Common myeloid progenitor, CD34-positive (primary cell): ENCODE data around the gene ADTRP.
A peak's percentile ranks its signal among the peaks of the same experiment; 100 is the strongest.
"Not testable (repeated sequence)": the region's sequence is repeated elsewhere in the genome, so short reads cannot be mapped to it uniquely, and the experiment has no call there.

ENCODE experiments used
- CTCF ChIA-PET: fragments of 350-600 bp; sonication (Branson Sonifier 250); formaldehyde crosslinking; loops from one replicate; lab custom pipeline; 2021; ENCODE audit warnings: antibody characterized with exemption; lab: Charles Lee
- POLR2A ChIA-PET: fragments of 350-600 bp; sonication (Branson Sonifier 250); formaldehyde crosslinking; loops from one replicate; lab custom pipeline; 2021; ENCODE audit warnings: antibody characterized with exemption; lab: Charles Lee
- DNase-seq, 3 donors: peaks; one replicate each; pipeline versions ENCODE4 v3.0.0 to v3.0.0-alpha.2; 2013
- H3K27ac ChIP-seq, 2 experiments: 1 replicate in 1 of 2; 2 replicates in 1 of 2; pipeline ENCODE4 v1.7.0; 2013; ENCODE audit warnings: inconsistent platforms in 2 of 2, low read length in 2 of 2, mild to moderate bottlenecking in 2 of 2, low read depth in 1 of 2, moderate library complexity in 1 of 2; ENCODE audit not compliant: severe bottlenecking in 2 of 2, insufficient read depth in 1 of 2, poor library complexity in 1 of 2
- H3K27me3 ChIP-seq, 5 experiments: replicated peaks in 2 of 5; 1 replicate in 3 of 5; 2 replicates in 2 of 5; pipeline versions ENCODE4 v1.6.1 to v1.7.0; 2013; ENCODE audit warnings: low read length in 4 of 5, mild to moderate bottlenecking in 2 of 5, moderate library complexity in 2 of 5, inconsistent platforms in 1 of 5; ENCODE audit not compliant: insufficient read depth in 5 of 5, control insufficient read depth in 4 of 5
- H3K36me3 ChIP-seq, 4 experiments: 1 replicate in 2 of 4; 2 replicates in 2 of 4; pipeline versions ENCODE4 v1.6.1 to v1.7.0; 2013; ENCODE audit warnings: low read length in 3 of 4, control low read depth in 1 of 4, mild to moderate bottlenecking in 1 of 4; ENCODE audit not compliant: control insufficient read depth in 4 of 4, insufficient read depth in 4 of 4
- H3K4me1 ChIP-seq, 4 experiments: 1 replicate in 3 of 4; 2 replicates in 1 of 4; pipeline versions ENCODE4 v1.6.1 to v1.7.1; 2013; ENCODE audit warnings: low read length in 3 of 4, mild to moderate bottlenecking in 3 of 4, control low read depth in 1 of 4, inconsistent platforms in 1 of 4, moderate library complexity in 1 of 4; ENCODE audit not compliant: control insufficient read depth in 4 of 4, insufficient read depth in 4 of 4; ENCODE audit errors: control extremely low read depth in 1 of 4
- H3K4me3 ChIP-seq, 7 experiments: 1 replicate in 4 of 7; 2 replicates in 3 of 7; pipeline versions ENCODE4 v1.5.1 to v1.7.0; 2013; ENCODE audit warnings: mild to moderate bottlenecking in 7 of 7, low read length in 6 of 7, moderate library complexity in 6 of 7, inconsistent platforms in 2 of 7, low read depth in 2 of 7, control low read depth in 1 of 7; ENCODE audit not compliant: insufficient read depth in 4 of 7, control insufficient read depth in 1 of 7; ENCODE audit errors: extremely low read depth in 1 of 7
- H3K9me3 ChIP-seq, 5 experiments: 1 replicate in 4 of 5; 2 replicates in 1 of 5; pipeline versions ENCODE4 v1.6.1 to v1.7.1; 2013; ENCODE audit warnings: low read length in 4 of 5, mild to moderate bottlenecking in 2 of 5, inconsistent platforms in 1 of 5, low read depth in 1 of 5, moderate library complexity in 1 of 5; ENCODE audit not compliant: control insufficient read depth in 4 of 5, insufficient read depth in 2 of 5; ENCODE audit errors: control extremely low read depth in 1 of 5
- WGBS: methylation state at CpG from one replicate; pipeline ENCODE4 v1.1.5; 2013; ENCODE audit not compliant: insufficient coverage; 5-methylcytosine and 5-hydroxymethylcytosine counted together

Gene ADTRP

GRCh38 chr6:11685481-11686093 is 93.0 kb downstream of the ADTRP start:
- no peaks in the 10 kb centered on the region for H3K36me3 ChIP-seq
- no peak overlapping the region for H3K27ac ChIP-seq
- 93% methylated on average over 3 of the region's 3 CpGs for WGBS
- no peaks in the 10 kb centered on the region for H3K4me1 ChIP-seq
- no peaks in the 10 kb centered on the region for H3K27me3 ChIP-seq
- no peak for DNase-seq
- peaks cover 1 to 8% (median 4%) of the 10 kb centered on the region in 5 experiments for H3K9me3 ChIP-seq
- CTCF ChIA-PET: no interaction called here
- POLR2A ChIA-PET: no interaction called here
- no peak overlapping the region for H3K4me3 ChIP-seq

GRCh38 chr6:11684901-11685480 is 93.6 kb downstream of the ADTRP start:
- H3K9me3 ChIP-seq: peaks cover 3 to 9% (median 8%) of the 10 kb centered on the region in 5 experiments
- DNase-seq: no peak
- CTCF ChIA-PET: no interaction called here
- 98% methylated on average over 4 of the region's 4 CpGs for WGBS
- POLR2A ChIA-PET: no interaction called here
- H3K4me3 ChIP-seq: no peak overlapping the region
- no peak overlapping the region for H3K27ac ChIP-seq
- no peaks in the 10 kb centered on the region for H3K4me1 ChIP-seq
- H3K27me3 ChIP-seq: no peaks in the 10 kb centered on the region
- H3K36me3 ChIP-seq: no peaks in the 10 kb centered on the region

GRCh38 chr6:11683871-11684270 is 94.7 kb downstream of the ADTRP start:
- Histone ChIP-seq H3K4me1 (no peaks in the 10 kb centered on the region), H3K27me3 (no peaks in the 10 kb centered on the region), H3K9me3 (peaks cover 4 to 9% (median 7%) of the 10 kb centered on the region in 5 experiments), H3K4me3 (no peak overlapping the region), H3K27ac (no peak overlapping the region), H3K36me3 (no peaks in the 10 kb centered on the region)
- WGBS: no CpG with 5 or more reads among the region's 2 CpGs
- ChIA-PET POLR2A (interaction anchor here (0.6 kb wide), 1 partner anchor 890 kb away, joined by 3 read pairs; no protein-coding TSS in a partner anchor), CTCF (no interaction called here)
- no peak for DNase-seq

- ChIA-PET CTCF (no interaction called here), POLR2A (no interaction called here)
- 100% methylated on average over 1 of the region's 3 CpGs for WGBS
- Histone ChIP-seq H3K27me3 (no peaks in the 10 kb centered on the region), H3K9me3 (peaks cover 4 to 9% (median 7%) of the 10 kb centered on the region in 5 experiments), H3K27ac (no peak overlapping the region), H3K4me1 (no peaks in the 10 kb centered on the region), H3K36me3 (no peaks in the 10 kb centered on the region), H3K4me3 (no peak overlapping the region)
- peak in 2 of 3 donors; percentile 2 to 8 for DNase-seq
Observed at GRCh38 chr6:11682561-11682975, 96.0 kb downstream of the ADTRP start.

GRCh38 chr6:11681770-11682169 is 96.8 kb downstream of the ADTRP start:
- peaks cover 4 to 9% (median 7%) of the 10 kb centered on the region in 5 experiments for H3K9me3 ChIP-seq
- no peaks in the 10 kb centered on the region for H3K4me1 ChIP-seq
- no peak overlapping the region for H3K27ac ChIP-seq
- ChIA-PET CTCF (no interaction called here), POLR2A (no interaction called here)
- H3K4me3 ChIP-seq: no peak overlapping the region
- no peak for DNase-seq
- H3K36me3 ChIP-seq: no peaks in the 10 kb centered on the region
- no peaks in the 10 kb centered on the region for H3K27me3 ChIP-seq
- 94% methylated on average over 2 of the region's 2 CpGs for WGBS

GRCh38 chr6:11681357-11681756 is 97.2 kb downstream of the ADTRP start:
- no peaks in the 10 kb centered on the region for H3K4me1 ChIP-seq
- DNase-seq: no peak
- no peaks in the 10 kb centered on the region for H3K27me3 ChIP-seq
- no peak overlapping the region for H3K27ac ChIP-seq
- no peak overlapping the region for H3K4me3 ChIP-seq
- 92% methylated on average over 1 of the region's 1 CpG for WGBS
- ChIA-PET CTCF (no interaction called here), POLR2A (no interaction called here)
- peaks cover 4 to 9% (median 7%) of the 10 kb centered on the region in 5 experiments for H3K9me3 ChIP-seq
- no peaks in the 10 kb centered on the region for H3K36me3 ChIP-seq

- H3K27ac ChIP-seq, H3K36me3 ChIP-seq, POLR2A ChIA-PET, DNase-seq, H3K27me3 ChIP-seq, CTCF ChIA-PET, H3K4me3 ChIP-seq, H3K9me3 ChIP-seq, H3K4me1 ChIP-seq: not testable (repeated sequence)
- WGBS: 100% methylated on average over 1 of the region's 7 CpGs
Observed at GRCh38 chr6:11680479-11680878, 98.1 kb downstream of the ADTRP start.
